Caco-2 (cell line): ENCODE results near the gene UBE2J1. TPM values are rescaled to one million over a fixed set of nuclear protein-coding genes. Genes with fewer than 3 reads are reported as not detected.

Source experiments
- BruUV-seq: library from RNA; stranded (reverse); fragments of 400-500 nt; replicated peaks from 2 replicates; lab custom pipeline; 2021; lab: Mats Ljungman, UMichigan
- CTCF ChIA-PET: fragments of 300-600 bp; sonication (Branson Sonifier 250); formaldehyde crosslinking; loops from one replicate; lab custom pipeline; 2022; ENCODE audit warnings: antibody characterized with exemption; lab: Charles Lee
- POLR2A ChIA-PET: fragments of 300-600 bp; sonication (Branson Sonifier 250); formaldehyde crosslinking; loops from one replicate; lab custom pipeline; 2022; ENCODE audit warnings: antibody characterized with exemption; lab: Charles Lee
- DNase-seq, 2 experiments: peaks; one replicate each; pipeline versions ENCODE4 v3.0.0 to v3.0.0-alpha.2; 2020 to 2022
- H3K27me3 ChIP-seq: replicated peaks from 2 replicates; pipeline ENCODE4 v1.6.0; 2011; ENCODE audit warnings: low read length; ENCODE audit not compliant: control insufficient read depth, insufficient read depth
- H3K36me3 ChIP-seq: 2 replicates; pipeline ENCODE4 v1.5.1; 2011; ENCODE audit warnings: low read length; ENCODE audit not compliant: control insufficient read depth, insufficient read depth
- H3K4me1 ChIP-seq: fragments of 250-450 bp; sonication (Bioruptor Pico); 2 replicates; pipeline ENCODE4 v1.5.1; 2020; ENCODE audit warnings: mild to moderate bottlenecking
- H3K4me3 ChIP-seq: 2 replicates; pipeline ENCODE4 v1.5.1; 2011; ENCODE audit warnings: low read depth, mild to moderate bottlenecking, control low read depth, low read length
- H3K9me3 ChIP-seq: fragments of 250-450 bp; sonication (Bioruptor Pico); 2 replicates; pipeline ENCODE4 v1.5.1; 2020; ENCODE audit warnings: mild to moderate bottlenecking, moderate library complexity
- H3K27ac Mint-ChIP-seq: one replicate; pipeline ENCODE4 v1.8.0; 2022; ENCODE audit warnings: mixed read lengths; ENCODE audit not compliant: unreplicated experiment
- H3K27me3 Mint-ChIP-seq: one replicate; pipeline ENCODE4 v1.8.0; 2022; ENCODE audit warnings: mixed read lengths; ENCODE audit not compliant: insufficient read depth, unreplicated experiment
- H3K36me3 Mint-ChIP-seq: one replicate; pipeline ENCODE4 v1.8.0; 2022; ENCODE audit warnings: mild to moderate bottlenecking, mixed read lengths; ENCODE audit not compliant: insufficient read depth, unreplicated experiment
- H3K4me1 Mint-ChIP-seq: one replicate; pipeline ENCODE4 v1.8.0; 2022; ENCODE audit warnings: low read depth, mixed read lengths; ENCODE audit not compliant: unreplicated experiment
- H3K4me3 Mint-ChIP-seq: one replicate; pipeline ENCODE4 v1.8.0; 2022; ENCODE audit warnings: mild to moderate bottlenecking, moderate library complexity, mixed read lengths; ENCODE audit not compliant: unreplicated experiment
- H3K9me3 Mint-ChIP-seq: one replicate; pipeline ENCODE4 v1.8.0; 2022; ENCODE audit warnings: mixed read lengths; ENCODE audit not compliant: unreplicated experiment
- intact Hi-C: fragments of 100-400 bp; cut with micrococcal nuclease; formaldehyde crosslinking; loops from one replicate; pipeline ENCODE4 v1.10.0; 2022; ENCODE audit not compliant: unreplicated experiment
- total RNA-seq: library from RNA; stranded (reverse); gene quantifications from 2 replicates; pipeline ENCODE4 v1.2.3, GENCODE V29; 2022
- TF ChIP-seq, protein P1 (sequence below), 2 experiments: fragments of 200-600 bp in 1 of 2; IDR thresholded peaks; 1 replicate in 1 of 2; 2 replicates in 1 of 2; pipeline versions ENCODE4 v1.5.1 to v1.8.0; 2011 to 2022; ENCODE audit warnings: antibody characterized with exemption in 1 of 2, control low read depth in 1 of 2, inconsistent platforms in 1 of 2, low read depth in 1 of 2, low read length in 1 of 2, mild to moderate bottlenecking in 1 of 2, moderate library complexity in 1 of 2; ENCODE audit not compliant: insufficient read depth in 1 of 2, severe bottlenecking in 1 of 2, unreplicated experiment in 1 of 2

Gene UBE2J1
- total RNA-seq, 1 experiment from 2014 or later: 23.5 TPM

DNA sequence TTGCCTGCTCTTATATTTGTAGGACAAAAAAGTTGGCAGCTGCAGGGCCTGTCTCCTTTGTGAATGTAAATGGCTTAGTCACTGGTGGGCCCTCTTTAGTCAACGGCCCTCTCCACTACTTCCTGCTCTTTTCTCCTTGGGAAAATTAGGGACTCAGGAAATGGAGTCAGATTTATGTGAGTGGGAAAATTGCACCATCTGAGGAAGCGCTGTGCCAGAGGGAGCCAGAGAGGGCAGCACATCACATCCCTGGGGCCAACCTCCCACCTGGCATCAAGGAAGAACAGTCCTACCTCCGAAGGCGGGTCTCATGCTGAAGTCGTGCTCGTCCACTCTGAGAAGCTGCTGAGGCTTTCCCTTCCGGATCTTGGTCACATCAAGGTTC lies 53.1 kb downstream of the UBE2J1 start:
- Mint-ChIP-seq H3K27me3 (no peaks in the 10 kb centered on the region), H3K27ac (no peak overlapping the region), H3K9me3 (no peaks in the 10 kb centered on the region), H3K36me3 (no peaks in the 10 kb centered on the region), H3K4me1 (no peaks in the 10 kb centered on the region), H3K4me3 (no peak overlapping the region)
- no TSS peak for BruUV-seq
- Histone ChIP-seq H3K27me3 (no peaks in the 10 kb centered on the region), H3K36me3 (no peaks in the 10 kb centered on the region), H3K4me1 (no peaks in the 10 kb centered on the region), H3K4me3 (no peak overlapping the region), H3K9me3 (no peaks in the 10 kb centered on the region)
- TF ChIP-seq, protein P1, sequence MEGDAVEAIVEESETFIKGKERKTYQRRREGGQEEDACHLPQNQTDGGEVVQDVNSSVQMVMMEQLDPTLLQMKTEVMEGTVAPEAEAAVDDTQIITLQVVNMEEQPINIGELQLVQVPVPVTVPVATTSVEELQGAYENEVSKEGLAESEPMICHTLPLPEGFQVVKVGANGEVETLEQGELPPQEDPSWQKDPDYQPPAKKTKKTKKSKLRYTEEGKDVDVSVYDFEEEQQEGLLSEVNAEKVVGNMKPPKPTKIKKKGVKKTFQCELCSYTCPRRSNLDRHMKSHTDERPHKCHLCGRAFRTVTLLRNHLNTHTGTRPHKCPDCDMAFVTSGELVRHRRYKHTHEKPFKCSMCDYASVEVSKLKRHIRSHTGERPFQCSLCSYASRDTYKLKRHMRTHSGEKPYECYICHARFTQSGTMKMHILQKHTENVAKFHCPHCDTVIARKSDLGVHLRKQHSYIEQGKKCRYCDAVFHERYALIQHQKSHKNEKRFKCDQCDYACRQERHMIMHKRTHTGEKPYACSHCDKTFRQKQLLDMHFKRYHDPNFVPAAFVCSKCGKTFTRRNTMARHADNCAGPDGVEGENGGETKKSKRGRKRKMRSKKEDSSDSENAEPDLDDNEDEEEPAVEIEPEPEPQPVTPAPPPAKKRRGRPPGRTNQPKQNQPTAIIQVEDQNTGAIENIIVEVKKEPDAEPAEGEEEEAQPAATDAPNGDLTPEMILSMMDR (IDR thresholded peaks at IDR 0.05; ENCODE audit: insufficient read depth in 1 of 2, low read depth in 1 of 2, low read length in 1 of 2, severe bottlenecking in 1 of 2, unreplicated experiment in 1 of 2): no peak
- ChIA-PET POLR2A (no interaction called here), CTCF (no interaction called here)
- intact Hi-C loops: no loop called here
- no peak for DNase-seq

DNA sequence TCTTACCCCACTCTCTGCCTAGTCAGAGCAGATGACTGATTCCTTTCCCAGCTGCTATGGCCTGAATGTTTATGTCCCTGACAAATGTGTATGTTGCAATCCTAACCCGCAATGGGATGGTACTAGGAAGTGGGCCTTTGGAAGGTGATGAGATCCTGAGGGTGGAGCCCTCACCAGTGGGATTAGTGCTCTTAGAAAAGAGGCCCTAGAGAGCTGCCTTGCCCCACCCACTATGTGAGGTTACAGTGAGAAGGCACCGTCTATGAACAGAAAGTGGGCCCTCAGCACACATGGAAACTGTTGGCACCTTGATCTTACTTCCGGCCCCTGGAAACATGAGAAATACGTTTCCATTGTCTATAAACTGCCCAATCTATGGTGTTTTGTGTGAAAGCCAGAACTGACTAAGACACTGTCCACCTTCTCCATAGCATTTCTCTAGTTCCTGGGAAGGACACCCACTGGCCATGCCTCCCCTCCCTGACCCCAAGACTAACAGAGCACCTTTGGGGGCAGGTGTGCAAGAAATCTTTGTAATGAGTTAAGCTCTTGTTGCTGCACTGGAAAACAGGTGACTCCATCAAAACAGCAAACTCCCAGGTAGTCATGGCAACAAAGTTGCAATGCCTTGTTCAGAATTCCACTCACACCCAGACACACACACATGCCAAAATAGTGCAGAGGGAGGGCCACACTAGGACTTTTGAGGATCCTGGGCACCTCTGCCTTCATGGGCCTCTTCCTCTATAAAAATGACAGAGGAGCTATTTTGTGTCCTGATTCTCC lies 53.6 kb downstream of the UBE2J1 start:
- no peak overlapping the region for H3K4me3 Mint-ChIP-seq
- DNase-seq: no peak
- BruUV-seq: no TSS peak
- no peaks in the 10 kb centered on the region for H3K9me3 ChIP-seq
- no peak overlapping the region for H3K4me3 ChIP-seq
- H3K27me3 ChIP-seq: no peaks in the 10 kb centered on the region
- H3K4me1 Mint-ChIP-seq: no peaks in the 10 kb centered on the region
- ChIA-PET POLR2A (no interaction called here), CTCF (no interaction called here)
- H3K27me3 Mint-ChIP-seq: no peaks in the 10 kb centered on the region
- TF ChIP-seq, protein P1 (IDR thresholded peaks at IDR 0.05; ENCODE audit: insufficient read depth in 1 of 2, low read depth in 1 of 2, low read length in 1 of 2, severe bottlenecking in 1 of 2, unreplicated experiment in 1 of 2): no peak
- H3K27ac Mint-ChIP-seq: no peak overlapping the region
- intact Hi-C loops: no loop called here
- H3K36me3 Mint-ChIP-seq: no peaks in the 10 kb centered on the region
- H3K4me1 ChIP-seq: no peaks in the 10 kb centered on the region
- no peaks in the 10 kb centered on the region for H3K9me3 Mint-ChIP-seq
- H3K36me3 ChIP-seq: no peaks in the 10 kb centered on the region

DNA sequence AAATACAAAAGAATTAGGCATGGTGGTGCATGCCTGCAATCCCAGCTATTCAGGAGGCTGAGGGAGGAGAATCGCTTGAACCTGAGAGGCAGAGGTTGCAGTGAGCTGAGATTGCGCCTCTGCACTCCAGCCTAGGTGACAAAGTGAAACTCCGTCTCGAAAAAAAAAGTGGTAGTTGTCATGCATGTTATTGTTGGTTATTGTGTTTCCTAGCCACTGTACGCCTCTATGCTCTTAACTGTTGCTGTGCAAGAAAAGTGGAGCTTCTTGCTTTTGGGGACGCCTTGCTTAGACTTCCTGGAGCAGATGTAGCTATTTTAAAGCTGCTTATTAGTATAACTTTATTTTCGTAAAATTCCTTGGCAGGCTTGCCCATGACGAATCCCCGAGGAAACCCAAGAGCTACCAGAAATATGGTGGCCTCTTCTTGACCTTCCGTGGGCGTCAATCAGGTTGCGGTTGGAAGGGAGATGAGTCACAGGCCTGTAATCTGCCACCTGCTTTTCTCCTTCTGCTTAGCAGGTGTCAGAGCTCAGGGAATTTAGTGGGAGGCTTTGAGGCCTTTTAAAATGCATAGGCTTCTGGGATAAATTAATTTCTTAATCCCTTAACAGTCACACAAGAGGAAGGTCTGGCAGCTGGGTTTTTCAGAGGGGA lies 54.7 kb downstream of the UBE2J1 start:
- Histone ChIP-seq H3K27me3 (no peaks in the 10 kb centered on the region), H3K4me3 (no peak overlapping the region), H3K4me1 (no peaks in the 10 kb centered on the region), H3K36me3 (no peaks in the 10 kb centered on the region), H3K9me3 (no peaks in the 10 kb centered on the region)
- no peak overlapping the region for H3K27ac Mint-ChIP-seq
- DNase-seq: no peak
- no peak overlapping the region for H3K4me3 Mint-ChIP-seq
- ChIA-PET CTCF (interaction anchor here (0.5 kb wide), 1 partner anchor 57 kb away, joined by 3 read pairs; no protein-coding TSS in a partner anchor), POLR2A (no interaction called here)
- TF ChIP-seq, protein P1 (IDR thresholded peaks at IDR 0.05; ENCODE audit: insufficient read depth in 1 of 2, low read depth in 1 of 2, low read length in 1 of 2, severe bottlenecking in 1 of 2, unreplicated experiment in 1 of 2): no peak
- no peaks in the 10 kb centered on the region for H3K36me3 Mint-ChIP-seq
- H3K9me3 Mint-ChIP-seq: no peaks in the 10 kb centered on the region
- H3K4me1 Mint-ChIP-seq: no peaks in the 10 kb centered on the region
- BruUV-seq: no TSS peak
- intact Hi-C loops: no loop called here
- H3K27me3 Mint-ChIP-seq: no peaks in the 10 kb centered on the region
